CD4-positive, alpha-beta memory T cell (primary cell): Measurements from ENCODE around the gene GNPTAB. TPM values are rescaled to one million over a fixed set of nuclear protein-coding genes. Genes with fewer than 3 reads are reported as not detected.

Source experiments
- CTCF ChIA-PET: fragments of 350-600 bp; sonication (Branson Sonifier 250); formaldehyde crosslinking; loops from one replicate; lab custom pipeline; 2021; ENCODE audit warnings: inconsistent platforms; ENCODE audit not compliant: partially characterized antibody; lab: Charles Lee
- POLR2A ChIA-PET: fragments of 350-600 bp; sonication (Branson Sonifier 250); formaldehyde crosslinking; loops from one replicate; lab custom pipeline; 2021; ENCODE audit not compliant: partially characterized antibody; lab: Charles Lee
- DNase-seq, 5 donors: peaks; one replicate each; pipeline versions ENCODE4 v3.0.0 to v3.0.0-alpha.2; 2020 to 2022; ENCODE audit warnings: mixed read lengths in 1 of 5
- H3K27ac ChIP-seq: one replicate; pipeline ENCODE4 v1.7.0; 2013; ENCODE audit warnings: low read depth, low read length
- H3K27me3 ChIP-seq: 2 replicates; pipeline ENCODE4 v1.7.0; 2013; ENCODE audit warnings: mild to moderate bottlenecking, low read length, moderate library complexity; ENCODE audit not compliant: insufficient read depth
- H3K36me3 ChIP-seq: 2 replicates; pipeline ENCODE4 v1.7.0; 2013; ENCODE audit warnings: mild to moderate bottlenecking, low read length, moderate library complexity; ENCODE audit not compliant: insufficient read depth
- H3K4me1 ChIP-seq: 2 replicates; pipeline ENCODE4 v1.7.0; 2013; ENCODE audit warnings: mild to moderate bottlenecking, low read length, moderate library complexity; ENCODE audit not compliant: insufficient read depth
- H3K4me3 ChIP-seq, 2 donors: one replicate each; pipeline ENCODE4 v1.7.0; 2013; ENCODE audit warnings: low read length in 2 of 2, mild to moderate bottlenecking in 1 of 2
- H3K9me3 ChIP-seq, 2 donors: one replicate each; pipeline ENCODE4 v1.7.0; 2013; ENCODE audit warnings: low read length in 2 of 2, control low read depth in 1 of 2; ENCODE audit not compliant: control insufficient read depth in 1 of 2
- H3K27ac Mint-ChIP-seq, 7 donors: one replicate each; pipeline ENCODE4 v1.8.0; 2020 to 2021; ENCODE audit warnings: mixed read lengths in 7 of 7, mild to moderate bottlenecking in 6 of 7, inconsistent platforms in 3 of 7, moderate library complexity in 3 of 7
- H3K27me3 Mint-ChIP-seq, 2 donors: one replicate each; pipeline ENCODE4 v1.8.0; 2020 to 2021; ENCODE audit warnings: mixed read lengths in 2 of 2
- H3K36me3 Mint-ChIP-seq, 2 donors: one replicate each; pipeline ENCODE4 v1.8.0; 2020 to 2021; ENCODE audit warnings: mixed read lengths in 2 of 2, inconsistent platforms in 1 of 2, mild to moderate bottlenecking in 1 of 2
- H3K4me1 Mint-ChIP-seq, 4 donors: one replicate each; pipeline ENCODE4 v1.8.0; 2020 to 2021; ENCODE audit warnings: mixed read lengths in 4 of 4, mild to moderate bottlenecking in 1 of 4
- H3K4me3 Mint-ChIP-seq, 8 donors: one replicate each; pipeline ENCODE4 v1.8.0; 2020 to 2021; ENCODE audit warnings: mixed read lengths in 8 of 8, mild to moderate bottlenecking in 7 of 8, moderate library complexity in 6 of 8, inconsistent platforms in 3 of 8
- H3K9me3 Mint-ChIP-seq, 8 donors: one replicate each; pipeline ENCODE4 v1.8.0; 2020 to 2021; ENCODE audit warnings: mixed read lengths in 8 of 8, mild to moderate bottlenecking in 5 of 8, inconsistent platforms in 3 of 8, moderate library complexity in 1 of 8
- intact Hi-C: fragments of 100-400 bp; cut with micrococcal nuclease; formaldehyde crosslinking; loops from one replicate; pipeline ENCODE4 v1.15.1; 2023
- polyA plus RNA-seq, 2 donors: library from polyadenylated mRNA; unstranded; fragments of 300-500 nt; fragmentation: Illumina TruSeq; gene quantifications; one replicate each; pipeline ENCODE4 v1.2.3, GENCODE V29; 2021
- total RNA-seq, 2 experiments: library from RNA; stranded (reverse); gene quantifications; one replicate each; pipeline ENCODE4 v1.2.3, GENCODE V29; 2021

The GNPTAB gene
- total RNA-seq (10 to 100 TPM; 37.2 to 42.8 TPM), polyA plus RNA-seq (10 to 100 TPM; 15.3 to 31.0 TPM)

DNA sequence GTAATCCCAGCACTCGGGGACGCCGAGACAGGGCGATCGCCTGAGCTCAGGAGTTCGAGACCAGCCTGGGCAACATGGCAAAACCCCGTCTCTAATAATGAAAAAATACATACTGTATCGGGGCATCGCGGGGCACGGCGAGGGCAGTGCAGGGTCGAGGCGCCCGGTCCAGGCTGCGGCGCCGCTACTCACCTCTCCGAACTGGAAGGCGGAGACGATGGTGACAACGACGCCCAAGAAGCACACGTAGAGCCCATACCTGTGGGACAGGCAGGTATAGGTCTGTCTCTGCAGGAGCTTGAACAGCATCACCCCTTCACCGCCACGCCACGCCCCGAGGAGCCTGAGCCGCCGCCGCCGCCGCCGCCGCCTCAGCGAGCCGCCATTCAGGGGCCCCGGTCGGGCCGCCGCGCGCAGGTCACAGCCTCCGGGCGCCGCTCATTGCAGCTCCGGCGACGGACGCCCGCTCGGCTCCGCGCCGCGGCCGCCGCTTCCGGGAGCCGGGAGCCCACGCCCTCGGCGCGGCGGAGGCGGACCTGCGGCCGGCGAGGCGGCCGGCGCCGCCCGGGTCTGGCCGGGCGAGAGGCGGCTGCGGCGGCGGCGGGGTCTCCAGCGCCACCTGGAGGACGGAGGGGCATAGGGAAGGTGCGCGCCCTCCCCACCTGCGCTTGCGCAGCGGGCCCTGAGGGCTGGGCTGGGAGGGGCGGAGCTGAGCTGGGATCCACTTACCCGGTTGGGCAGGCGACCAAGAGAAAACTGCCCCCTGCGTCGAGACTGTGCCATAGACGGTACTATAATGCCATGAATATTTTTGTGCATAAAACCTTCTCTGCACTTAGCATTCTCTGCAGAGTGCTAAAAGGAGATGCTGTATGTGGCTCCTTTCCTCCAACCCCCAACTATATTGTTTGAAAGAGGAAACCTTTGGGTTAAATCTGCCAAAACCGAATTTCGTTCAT lies at the start of gene GNPTAB:
Gene GNPTAB, minus strand, starts transcription at position 593 of the 959 bp plus-strand sequence. Its CDS starts 284 bp downstream, at position 309.
- ChIA-PET POLR2A (interaction anchor here (0.7 to 3.9 kb wide), 13 partner anchors 8 to 1630 kb away, joined by 3 to 21 read pairs (median 7); partner anchors contain the start of genes ACTR6, ARL1, CHPT1 and DEPDC4), CTCF (interaction anchor here (0.6 to 20.3 kb wide), 28 partner anchors 7 to 551 kb away, joined by 3 to 458 read pairs (median 4); partner anchors contain the start of gene UTP20)
- Histone ChIP-seq H3K36me3 (no peaks in the 10 kb centered on the region), H3K9me3 (no peaks in the 10 kb centered on the region), H3K27ac (peak within 1 kb of the TSS; percentile 57), H3K4me1 (peaks cover 32% of the 10 kb centered on the region), H3K4me3 (peak within 1 kb of the TSS; percentile 40 to 83), H3K27me3 (no peaks in the 10 kb centered on the region)
- peak; percentile 94 to 98 (median 95) for DNase-seq
- Mint-ChIP-seq H3K27ac (peak within 1 kb of the TSS; percentile 90 to 97 (median 95)), H3K4me3 (peak within 1 kb of the TSS; percentile 95 to 99 (median 97)), H3K4me1 (peaks cover 20 to 46% (median 34%) of the 10 kb centered on the region in 4 donors), H3K9me3 (peaks cover 0 to 2% (median 0%) of the 10 kb centered on the region in 8 donors), H3K36me3 (peaks cover 0 to 6% of the 10 kb centered on the region in 2 donors), H3K27me3 (no peaks in the 10 kb centered on the region)
- intact Hi-C loops: loop anchor here (1.0 to 5.0 kb wide), 9 partner anchors 9 to 1688 kb away; partner anchors contain the start of genes ACTR6, BLTP3B, CHPT1 and DRAM1

GRCh38 chr12:101878243-101878821 lies 47.6 kb upstream of the GNPTAB start:
- CTCF ChIA-PET: interaction anchor here (1.3 kb wide), 1 partner anchor 104 kb away, joined by 4 read pairs; no protein-coding TSS in a partner anchor
- peaks cover 0 to 2% (median 0%) of the 10 kb centered on the region in 8 donors for H3K9me3 Mint-ChIP-seq
- Histone ChIP-seq H3K4me3 (peak overlapping the region; percentile 58 to 60), H3K27ac (peak overlapping the region; percentile 78), H3K27me3 (no peaks in the 10 kb centered on the region), H3K4me1 (peaks cover 14% of the 10 kb centered on the region), H3K9me3 (no peaks in the 10 kb centered on the region), H3K36me3 (no peaks in the 10 kb centered on the region)
- peaks cover 0 to 8% of the 10 kb centered on the region in 2 donors for H3K36me3 Mint-ChIP-seq
- H3K27me3 Mint-ChIP-seq: no peaks in the 10 kb centered on the region
- POLR2A ChIA-PET: interaction anchor here (0.7 to 2.2 kb wide), 4 partner anchors 35 to 55 kb away, joined by 3 to 8 read pairs (median 3); partner anchors contain the start of gene GNPTAB
- peaks cover 7 to 13% (median 13%) of the 10 kb centered on the region in 4 donors for H3K4me1 Mint-ChIP-seq
- intact Hi-C loops: loop anchor here (5.0 kb wide), 1 partner anchor 181 kb away; the partner anchor contains the start of gene CHPT1
- DNase-seq: no peak
- peak overlapping the region; percentile 77 to 93 (median 89) for H3K27ac Mint-ChIP-seq
- H3K4me3 Mint-ChIP-seq: peak overlapping the region; percentile 81 to 95 (median 90)

GRCh38 chr12:101877806-101878242 lies 47.1 kb upstream of the GNPTAB start:
- no peaks in the 10 kb centered on the region for H3K36me3 ChIP-seq
- peaks cover 14% of the 10 kb centered on the region for H3K4me1 ChIP-seq
- Mint-ChIP-seq H3K9me3 (peaks cover 0 to 3% (median 0%) of the 10 kb centered on the region in 8 donors), H3K27me3 (no peaks in the 10 kb centered on the region), H3K4me1 (peaks cover 7 to 13% (median 13%) of the 10 kb centered on the region in 4 donors), H3K4me3 (peak overlapping the region; percentile 81 to 95 (median 90)), H3K27ac (peak overlapping the region; percentile 77 to 93 (median 89)), H3K36me3 (peaks cover 0 to 8% of the 10 kb centered on the region in 2 donors)
- intact Hi-C loops: loop anchor here (1.0 to 5.0 kb wide), 3 partner anchors 47 to 184 kb away; partner anchors contain the start of genes CHPT1 and GNPTAB
- no peaks in the 10 kb centered on the region for H3K27me3 ChIP-seq
- ChIA-PET POLR2A (interaction anchor here (0.7 to 2.2 kb wide), 6 partner anchors 36 to 183 kb away, joined by 3 to 8 read pairs (median 3); partner anchors contain the start of genes GNPTAB and WASHC3), CTCF (interaction anchor here (1.3 kb wide), 1 partner anchor 104 kb away, joined by 4 read pairs; no protein-coding TSS in a partner anchor)
- H3K9me3 ChIP-seq: no peaks in the 10 kb centered on the region
- DNase-seq: peak in 3 of 5 donors; percentile 8 to 12 (median 11)
- peak overlapping the region; percentile 78 for H3K27ac ChIP-seq
- H3K4me3 ChIP-seq: peak overlapping the region; percentile 58 to 60

DNA sequence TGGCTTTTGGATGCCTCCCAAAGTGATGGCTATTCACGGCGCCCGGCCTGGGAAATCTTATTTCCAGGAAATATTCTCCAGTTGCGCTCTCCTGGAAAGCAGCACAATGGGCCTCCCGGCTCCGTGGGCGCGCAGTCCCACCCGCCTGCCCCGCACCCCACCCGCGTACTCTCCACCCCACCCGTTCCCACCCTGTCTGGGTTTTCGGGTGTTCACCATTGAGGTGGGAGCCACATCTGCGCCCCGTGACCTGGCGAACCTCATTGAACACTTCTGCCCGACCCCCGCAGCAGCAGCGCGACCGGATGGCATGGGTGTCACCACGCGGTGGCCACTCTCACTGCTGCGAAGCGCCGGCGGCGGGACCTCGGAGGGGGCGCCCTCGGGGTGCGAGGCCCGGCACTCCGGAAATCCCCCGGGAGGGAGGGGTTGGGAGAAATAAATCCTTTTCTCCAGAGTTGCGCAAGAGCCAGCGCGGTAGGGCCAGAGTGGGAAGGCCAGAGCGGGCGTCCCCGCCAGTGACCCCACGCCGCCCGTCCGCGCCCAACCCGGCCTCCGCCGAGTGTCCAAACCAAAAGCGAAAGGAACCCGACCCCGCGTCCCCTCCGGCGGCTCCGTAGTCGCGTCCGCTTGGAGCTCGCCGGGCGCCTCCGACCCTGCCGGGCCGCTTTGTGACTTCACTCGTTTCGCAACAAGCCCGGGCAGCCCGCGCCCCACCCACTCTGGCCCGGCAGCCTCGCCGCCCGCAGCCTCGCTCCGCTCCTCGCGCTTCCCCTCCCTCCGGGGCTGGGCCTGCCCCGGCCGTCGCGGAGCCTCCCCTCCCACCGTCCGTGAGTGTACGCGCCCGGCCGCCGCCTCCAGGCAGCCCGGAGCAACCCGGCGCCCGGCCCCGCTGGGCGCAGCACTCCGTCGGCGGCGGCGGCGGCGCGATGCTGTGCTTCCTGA lies 46.4 kb upstream of the GNPTAB start, which contains the start of gene DRAM1:
Gene DRAM1, plus strand, starts transcription at position 720 of the 945 bp plus-strand sequence. Its CDS starts 210 bp downstream, at position 930.
- peak; percentile 66 to 74 (median 69) for DNase-seq
- POLR2A ChIA-PET: interaction anchor here (0.7 to 2.2 kb wide), 6 partner anchors 14 to 184 kb away, joined by 3 to 8 read pairs (median 3); partner anchors contain the start of genes GNPTAB and WASHC3
- Mint-ChIP-seq H3K36me3 (peaks cover 0 to 8% of the 10 kb centered on the region in 2 donors), H3K27me3 (no peaks in the 10 kb centered on the region), H3K9me3 (peaks cover 0 to 3% (median 0%) of the 10 kb centered on the region in 8 donors), H3K4me3 (peak within 1 kb of the TSS; percentile 83 to 95 (median 90)), H3K27ac (peak within 1 kb of the TSS; percentile 79 to 93 (median 89)), H3K4me1 (peaks cover 7 to 13% (median 13%) of the 10 kb centered on the region in 4 donors)
- intact Hi-C loops: loop anchor here (1.0 to 5.0 kb wide), 3 partner anchors 46 to 185 kb away; partner anchors contain the start of genes CHPT1 and GNPTAB
- CTCF ChIA-PET: interaction anchor here (1.3 kb wide), 1 partner anchor 103 kb away, joined by 4 read pairs; no protein-coding TSS in a partner anchor
- Histone ChIP-seq H3K27ac (peak within 1 kb of the TSS; percentile 78), H3K27me3 (no peaks in the 10 kb centered on the region), H3K4me3 (peak within 1 kb of the TSS; percentile 58 to 60), H3K36me3 (no peaks in the 10 kb centered on the region), H3K9me3 (no peaks in the 10 kb centered on the region), H3K4me1 (peaks cover 14% of the 10 kb centered on the region)

DNA sequence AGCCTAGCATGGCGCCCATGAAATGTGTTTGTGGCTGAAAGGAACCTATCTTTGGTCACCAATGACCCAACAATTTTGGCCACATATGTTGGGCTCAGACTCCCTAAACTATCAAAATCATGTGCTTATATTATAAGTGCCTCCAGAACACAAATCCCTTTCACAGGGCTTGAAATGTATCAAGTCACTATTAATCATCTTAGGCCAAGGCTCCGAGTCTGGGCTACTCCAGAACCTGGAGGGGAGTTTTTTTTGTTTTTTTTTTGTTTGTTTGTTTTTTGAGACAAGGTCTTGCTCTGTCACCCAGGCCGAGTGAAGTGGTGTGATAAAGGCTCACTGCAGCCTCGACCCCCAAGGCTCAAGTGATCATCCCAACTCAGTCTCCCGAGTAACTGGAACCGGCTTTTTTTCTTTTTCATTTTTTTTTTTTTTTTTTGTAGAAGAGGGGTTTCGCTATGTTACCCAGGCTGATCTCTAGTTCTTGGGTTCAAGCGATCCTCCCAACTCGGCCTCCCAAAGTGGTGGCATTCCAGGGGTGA lies 45.6 kb upstream of the GNPTAB start:
- H3K27ac ChIP-seq: no peak overlapping the region
- no peaks in the 10 kb centered on the region for H3K36me3 ChIP-seq
- H3K4me1 ChIP-seq: peaks cover 14% of the 10 kb centered on the region
- no peaks in the 10 kb centered on the region for H3K9me3 ChIP-seq
- H3K27me3 Mint-ChIP-seq: no peaks in the 10 kb centered on the region
- ChIA-PET POLR2A (no interaction called here), CTCF (interaction anchor here (1.4 to 2.0 kb wide), 2 partner anchors 36 to 46 kb away, joined by 5 to 8 read pairs; partner anchors contain the start of gene GNPTAB)
- H3K27me3 ChIP-seq: no peaks in the 10 kb centered on the region
- H3K4me3 ChIP-seq: peak overlapping the region; percentile 58 to 60
- H3K4me1 Mint-ChIP-seq: peaks cover 7 to 13% (median 11%) of the 10 kb centered on the region in 4 donors
- intact Hi-C loops: loop anchor here (2.0 to 5.0 kb wide), 2 partner anchors 46 to 179 kb away; partner anchors contain the start of genes CHPT1 and GNPTAB
- H3K9me3 Mint-ChIP-seq: peaks cover 0 to 3% (median 0%) of the 10 kb centered on the region in 8 donors
- peak overlapping the region; percentile 41 to 89 (median 81) for H3K27ac Mint-ChIP-seq
- H3K36me3 Mint-ChIP-seq: peaks cover 0 to 8% of the 10 kb centered on the region in 2 donors
- no peak for DNase-seq
- H3K4me3 Mint-ChIP-seq: peak overlapping the region; percentile 80 to 91 (median 84)
